ENCODE measurements around the gene LECT2.

DNA sequence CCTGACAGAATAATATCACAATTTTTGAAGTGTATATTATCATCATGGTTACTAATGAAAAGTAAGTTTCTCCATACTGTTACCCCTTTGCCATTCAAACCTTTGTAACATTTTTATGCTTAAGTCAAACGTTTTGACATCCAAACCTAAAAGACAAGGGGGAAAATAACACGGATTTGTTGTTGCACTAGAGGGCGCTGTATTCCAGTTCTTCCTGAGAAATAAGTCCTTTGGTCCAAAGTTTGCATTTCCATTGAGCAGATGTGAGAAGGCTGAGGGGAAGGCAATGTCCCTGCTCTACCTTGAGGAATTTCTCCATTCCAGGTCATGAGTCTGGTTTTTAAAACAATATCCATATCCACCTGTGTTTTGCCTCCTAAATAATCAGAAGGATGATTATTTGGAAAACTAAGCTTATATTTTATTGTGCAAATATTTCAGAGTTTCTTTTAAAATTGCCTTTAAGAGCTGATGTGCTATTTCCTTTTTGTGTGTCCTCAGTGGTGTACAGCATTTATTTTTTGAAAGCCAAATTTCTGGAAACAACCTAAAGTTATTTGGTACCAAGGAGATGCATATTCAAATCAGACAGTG is 9.7 kb downstream of the LECT2 start:
- TF ChIP-seq, protein P1, sequence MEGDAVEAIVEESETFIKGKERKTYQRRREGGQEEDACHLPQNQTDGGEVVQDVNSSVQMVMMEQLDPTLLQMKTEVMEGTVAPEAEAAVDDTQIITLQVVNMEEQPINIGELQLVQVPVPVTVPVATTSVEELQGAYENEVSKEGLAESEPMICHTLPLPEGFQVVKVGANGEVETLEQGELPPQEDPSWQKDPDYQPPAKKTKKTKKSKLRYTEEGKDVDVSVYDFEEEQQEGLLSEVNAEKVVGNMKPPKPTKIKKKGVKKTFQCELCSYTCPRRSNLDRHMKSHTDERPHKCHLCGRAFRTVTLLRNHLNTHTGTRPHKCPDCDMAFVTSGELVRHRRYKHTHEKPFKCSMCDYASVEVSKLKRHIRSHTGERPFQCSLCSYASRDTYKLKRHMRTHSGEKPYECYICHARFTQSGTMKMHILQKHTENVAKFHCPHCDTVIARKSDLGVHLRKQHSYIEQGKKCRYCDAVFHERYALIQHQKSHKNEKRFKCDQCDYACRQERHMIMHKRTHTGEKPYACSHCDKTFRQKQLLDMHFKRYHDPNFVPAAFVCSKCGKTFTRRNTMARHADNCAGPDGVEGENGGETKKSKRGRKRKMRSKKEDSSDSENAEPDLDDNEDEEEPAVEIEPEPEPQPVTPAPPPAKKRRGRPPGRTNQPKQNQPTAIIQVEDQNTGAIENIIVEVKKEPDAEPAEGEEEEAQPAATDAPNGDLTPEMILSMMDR (IDR thresholded peaks at IDR 0.05), result peak; percentile 77
- no peak for TF ChIP-seq POLR2AphosphoS5 (IDR thresholded peaks at IDR 0.05; ENCODE audit: low read depth, low read length)
